Tibial nerve (tissue), 4 donors: ENCODE results near the gene OR4C12.
"Not testable (repeated sequence)": the region's sequence is repeated elsewhere in the genome, so short reads cannot be mapped to it uniquely, and the experiment has no call there.

Experiments
- CTCF ChIP-seq, 5 experiments: fragments of 200-600 bp in 3 of 5; fragments of 450-650 bp in 2 of 5; sonication (generic) in 3 of 5; IDR thresholded peaks; one replicate each; pipeline ENCODE4 v1.5.1; 2016 to 2019; ENCODE audit warnings: antibody characterized with exemption in 5 of 5, mild to moderate bottlenecking in 3 of 5, moderate library complexity in 2 of 5
- EP300 ChIP-seq, 2 donors: sonication (generic); formaldehyde crosslinking; IDR thresholded peaks; one replicate each; pipeline ENCODE4 v1.6.1; 2017; ENCODE audit warnings: antibody characterized with exemption in 2 of 2, mild to moderate bottlenecking in 1 of 2
- POLR2A ChIP-seq, 2 donors: fragments of 450-650 bp; IDR thresholded peaks; one replicate each; pipeline ENCODE4 v1.6.1; 2017; ENCODE audit warnings: antibody characterized with exemption in 2 of 2, mild to moderate bottlenecking in 2 of 2, moderate library complexity in 2 of 2

- TF ChIP-seq CTCF, EP300, POLR2A (IDR thresholded peaks at IDR 0.05): not testable (repeated sequence)
These were observed at the start of gene OR4C12 for GRCh38 chr11:49982435-49982834.
